HG03108 (cell line): ENCODE measurements around the gene ABCC5.
"Not testable (repeated sequence)": the region's sequence is repeated elsewhere in the genome, so short reads cannot be mapped to it uniquely, and the experiment has no call there.

Experiments
- ATAC-seq: cut with Tn5 transposase; IDR thresholded peaks from one replicate; pipeline ENCODE4 v1.9.1; 2021; ENCODE audit warnings: moderate library complexity; ENCODE audit not compliant: unreplicated experiment

The ABCC5 gene

GRCh38 chr3:183896184-183896583, 121.5 kb downstream of the ABCC5 start:
- ATAC-seq, result no peak

- no peak for ATAC-seq
Measured at GRCh38 chr3:183895774-183896173, 121.9 kb downstream of the ABCC5 start.

GRCh38 chr3:183895296-183895695, 122.4 kb downstream of the ABCC5 start:
- ATAC-seq, result no peak

GRCh38 chr3:183892610-183893214, 125.0 kb downstream of the ABCC5 start:
- ATAC-seq, result no peak

GRCh38 chr3:183885766-183886165, 131.9 kb downstream of the ABCC5 start:
- ATAC-seq, result no peak

- peak; percentile 100 for ATAC-seq
Measured at GRCh38 chr3:183884427-183885296, 133.0 kb downstream of the ABCC5 start, which contains the start of gene PARL. TSS of gene PARL (minus strand) at chr3:183884880. CDS start at chr3:183884846, 34 bp downstream.

GRCh38 chr3:183884097-183884426, 133.6 kb downstream of the ABCC5 start:
- no peak for ATAC-seq

- no peak for ATAC-seq
Measured at GRCh38 chr3:183883291-183884096, 134.2 kb downstream of the ABCC5 start.

- no peak for ATAC-seq
Measured at GRCh38 chr3:183880121-183880520, 137.6 kb downstream of the ABCC5 start.

GRCh38 chr3:183879243-183879642, 138.4 kb downstream of the ABCC5 start:
- ATAC-seq, result no peak

GRCh38 chr3:183878071-183878470, 139.6 kb downstream of the ABCC5 start:
- no peak for ATAC-seq

- not testable (repeated sequence) for ATAC-seq
Measured at GRCh38 chr3:183877227-183877626, 140.5 kb downstream of the ABCC5 start.

GRCh38 chr3:183875411-183875810, 142.3 kb downstream of the ABCC5 start:
- ATAC-seq, result no peak

GRCh38 chr3:183873914-183874313, 143.8 kb downstream of the ABCC5 start:
- ATAC-seq, result no peak

GRCh38 chr3:183871541-183871940, 146.1 kb downstream of the ABCC5 start:
- no peak for ATAC-seq

- ATAC-seq, result no peak
Measured at GRCh38 chr3:183870563-183870962, 147.1 kb downstream of the ABCC5 start.
